GM19240 (cell line): ENCODE measurements around the gene AWAT2.

Experiments
- DNase-seq: peaks from one replicate; pipeline ENCODE4 v3.0.0; 2011; ENCODE audit warnings: low spot score; ENCODE audit not compliant: insufficient read length

AWAT2 gene

GRCh38 chrX:70049925-70050324 is at the start of gene AWAT2:
Gene AWAT2, minus strand, starts transcription at chrX:70049938. Its CDS starts 6 bp downstream, at chrX:70049932.
- DNase-seq: no peak

DNA sequence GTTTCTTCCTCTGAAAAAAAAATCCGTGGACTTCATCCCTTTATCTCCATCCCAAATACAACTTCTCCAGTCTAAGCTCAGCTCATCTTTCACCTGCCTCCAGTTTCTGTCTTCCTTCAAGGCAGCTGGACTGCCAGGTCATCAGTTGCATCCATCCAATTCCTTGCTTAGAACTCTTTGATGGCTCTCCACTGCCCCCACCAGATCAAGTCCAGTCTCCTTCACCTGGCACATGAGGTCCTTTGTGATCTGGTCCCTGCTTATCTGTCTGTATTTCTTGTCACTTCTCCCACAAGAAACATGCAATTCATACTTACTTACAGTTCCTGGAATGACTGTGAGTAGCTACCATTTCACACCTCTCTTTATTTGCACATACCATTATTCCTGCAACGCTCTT is 46.3 kb upstream of the AWAT2 start:
- no peak for DNase-seq

DNA sequence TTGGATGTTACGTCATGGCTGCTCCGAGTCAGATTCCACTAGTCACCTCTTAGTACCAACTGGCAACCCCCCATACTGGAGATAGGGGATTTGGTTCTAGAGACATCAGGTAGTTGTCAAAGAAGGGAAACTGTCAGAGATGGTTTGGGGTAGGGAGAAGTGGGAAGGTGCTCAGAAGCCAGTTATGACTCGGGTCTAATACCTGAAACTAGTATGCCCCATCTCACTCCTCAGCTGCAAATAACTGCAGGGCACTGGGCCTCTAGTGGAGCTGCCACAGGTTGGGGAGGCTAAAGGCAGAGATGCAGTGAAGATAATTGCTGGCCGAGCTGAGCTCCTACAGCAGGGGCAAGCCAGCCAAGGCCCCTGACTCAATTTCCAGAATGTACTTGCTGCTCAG is 42.5 kb upstream of the AWAT2 start:
- DNase-seq: no peak

GRCh38 chrX:70089604-70090297 is 40.0 kb upstream of the AWAT2 start:
- no peak for DNase-seq

GRCh38 chrX:70088751-70089150 is 39.0 kb upstream of the AWAT2 start:
- DNase-seq: no peak

GRCh38 chrX:70087857-70088630 is 38.3 kb upstream of the AWAT2 start:
- DNase-seq: no peak

DNA sequence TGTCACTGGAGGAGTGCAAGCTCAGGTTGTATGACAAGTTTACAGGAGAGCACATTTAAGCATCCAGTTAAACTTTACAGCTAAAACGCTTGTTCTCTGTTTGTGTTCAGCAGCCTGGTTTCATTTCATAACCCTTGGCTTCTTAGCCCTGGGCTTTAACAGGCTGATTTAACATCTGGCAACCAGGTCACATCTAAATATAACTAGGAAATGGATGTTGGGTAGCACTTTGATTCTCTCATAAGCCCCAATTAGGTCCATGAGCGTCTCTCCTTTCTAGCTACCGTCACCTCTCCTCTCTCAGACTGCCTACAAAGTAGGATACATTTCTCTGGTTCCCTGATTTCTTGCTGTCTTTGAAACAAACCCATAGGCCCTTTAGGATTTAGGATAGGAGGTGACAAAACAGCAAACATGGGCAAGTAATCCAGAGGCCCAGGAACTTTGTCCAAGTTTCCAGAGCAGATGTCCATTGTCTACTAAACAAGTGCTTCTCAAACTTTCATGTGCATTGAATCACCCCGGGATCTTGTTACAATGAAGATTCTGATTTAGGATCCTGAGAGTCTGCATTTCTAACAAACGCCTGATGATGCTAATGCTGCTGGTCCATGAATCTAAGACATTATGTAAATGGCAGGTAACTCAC is 35.0 kb upstream of the AWAT2 start:
- no peak for DNase-seq

GRCh38 chrX:70082723-70083122 is 33.0 kb upstream of the AWAT2 start:
- DNase-seq: no peak

DNA sequence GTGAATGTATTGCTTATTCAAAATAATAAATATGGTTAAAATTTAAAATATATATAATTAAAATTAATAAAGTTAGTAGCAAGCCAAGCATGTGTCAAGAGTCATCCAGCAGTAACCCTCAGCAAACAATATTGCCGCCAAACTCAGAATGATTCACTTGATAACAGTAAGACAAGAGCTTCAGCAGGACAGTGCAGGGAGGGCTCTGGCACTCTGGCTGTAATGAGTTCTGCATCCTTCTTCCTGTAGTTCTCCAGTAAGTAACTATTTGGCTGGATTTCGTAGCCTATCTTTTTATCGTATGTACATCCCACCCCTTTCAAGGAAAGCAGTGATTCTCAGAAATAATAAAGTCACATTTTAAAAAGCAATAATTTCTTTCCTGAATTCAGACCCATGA is 30.1 kb upstream of the AWAT2 start:
- DNase-seq: no peak

GRCh38 chrX:70079297-70079696 is 29.6 kb upstream of the AWAT2 start:
- no peak for DNase-seq

GRCh38 chrX:70066646-70067045 is 16.9 kb upstream of the AWAT2 start:
- DNase-seq: no peak

GRCh38 chrX:70062961-70063550 is 13.3 kb upstream of the AWAT2 start:
- DNase-seq: no peak

DNA sequence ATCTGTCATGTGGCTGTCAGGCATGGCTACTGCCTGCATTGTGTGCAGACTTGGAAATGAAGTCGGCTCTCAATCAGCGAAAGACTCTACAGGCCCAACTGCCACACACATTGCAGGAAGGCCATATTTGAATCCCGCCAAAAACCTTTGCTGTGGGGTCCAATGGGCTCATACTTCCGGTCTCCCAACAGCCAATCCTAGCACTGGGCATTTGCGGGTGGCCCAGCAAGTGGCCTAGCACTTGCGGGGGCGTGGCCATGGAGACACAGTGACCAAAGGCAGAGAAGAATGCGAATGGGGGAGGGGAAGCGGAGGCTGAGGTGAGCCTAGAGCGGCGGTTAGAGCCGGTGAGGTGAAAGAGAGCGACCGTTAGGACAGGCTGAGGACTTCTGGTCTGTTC is 12.3 kb upstream of the AWAT2 start, which contains the start of gene OTUD6A:
TSS of gene OTUD6A (plus strand) at position 382 of the 400 bp plus-strand sequence. CDS start 68 bp downstream, outside the sequence.
- no peak for DNase-seq

DNA sequence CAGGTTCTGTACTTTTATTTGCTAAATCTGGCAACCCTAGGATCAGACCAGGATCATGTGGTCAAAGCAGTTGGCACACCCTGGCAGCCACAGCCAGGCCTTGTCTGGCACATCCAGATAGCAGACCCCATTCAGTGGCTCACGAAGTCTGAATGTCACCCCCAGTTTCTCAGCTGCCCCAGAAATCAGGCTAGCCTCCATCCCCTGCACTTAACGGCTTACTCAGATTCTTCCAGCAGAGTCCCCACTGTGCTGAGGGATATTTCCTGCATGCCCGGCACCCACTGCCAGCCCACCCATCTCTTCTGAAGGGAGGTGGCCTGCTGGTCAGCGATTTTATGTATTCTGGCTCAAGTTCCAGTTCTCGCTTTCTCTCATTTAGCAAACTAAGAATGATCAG is 4.7 kb upstream of the AWAT2 start:
- no peak for DNase-seq

DNA sequence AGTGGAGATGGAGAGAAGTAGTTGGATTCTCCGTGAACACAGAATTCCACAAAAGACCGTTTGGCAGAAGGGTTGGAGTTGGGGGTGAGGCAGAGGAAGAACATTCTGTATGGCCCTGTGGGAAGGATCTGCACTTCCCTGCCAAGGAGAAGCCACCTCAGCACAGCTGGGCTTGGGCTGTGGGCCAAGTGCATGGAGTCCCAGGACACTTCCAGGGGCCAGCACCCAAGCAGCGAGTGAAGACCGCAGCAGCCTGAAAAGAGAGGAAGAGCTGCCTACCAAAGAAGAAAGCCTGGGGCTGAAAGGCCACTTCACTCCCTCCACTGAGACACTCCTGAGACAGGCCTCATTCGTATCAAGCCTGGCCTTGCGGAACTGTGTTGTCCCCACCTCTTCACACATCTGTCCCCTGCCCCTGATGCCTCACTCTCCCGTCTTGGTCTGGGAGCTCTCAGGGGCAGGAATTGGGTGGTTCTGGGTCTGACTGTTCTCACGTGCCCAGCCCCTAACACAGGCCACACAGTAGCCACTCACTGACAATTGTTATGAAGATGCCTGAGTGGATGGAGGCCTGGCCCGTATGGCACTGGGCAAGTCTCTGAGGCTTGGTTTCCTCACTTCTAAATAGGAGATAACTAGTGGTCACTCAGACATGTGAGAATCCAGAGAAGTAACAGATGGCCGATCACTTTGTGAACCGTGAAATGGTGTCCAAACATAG is 3.3 kb upstream of the AWAT2 start:
- DNase-seq: no peak

DNA sequence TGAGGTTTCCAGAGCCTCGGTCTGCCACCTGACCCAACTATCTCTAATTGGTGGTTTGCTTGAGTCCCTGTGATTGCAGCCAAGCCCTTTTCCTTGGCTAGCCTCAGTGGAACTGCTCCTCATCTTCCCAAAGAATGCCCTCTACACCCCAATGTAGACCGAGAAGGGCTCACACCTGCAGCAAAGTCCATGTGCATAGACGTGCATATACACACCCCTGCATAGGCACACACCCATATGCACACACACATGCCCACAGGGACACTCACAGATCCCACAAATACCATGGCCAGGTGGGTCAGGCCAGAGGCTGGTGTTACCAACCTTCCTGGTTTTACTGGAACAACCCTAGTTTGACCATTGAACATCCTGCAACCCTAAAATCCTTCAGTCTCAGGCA is 332 bp downstream of the AWAT2 start:
- DNase-seq: no peak

DNA sequence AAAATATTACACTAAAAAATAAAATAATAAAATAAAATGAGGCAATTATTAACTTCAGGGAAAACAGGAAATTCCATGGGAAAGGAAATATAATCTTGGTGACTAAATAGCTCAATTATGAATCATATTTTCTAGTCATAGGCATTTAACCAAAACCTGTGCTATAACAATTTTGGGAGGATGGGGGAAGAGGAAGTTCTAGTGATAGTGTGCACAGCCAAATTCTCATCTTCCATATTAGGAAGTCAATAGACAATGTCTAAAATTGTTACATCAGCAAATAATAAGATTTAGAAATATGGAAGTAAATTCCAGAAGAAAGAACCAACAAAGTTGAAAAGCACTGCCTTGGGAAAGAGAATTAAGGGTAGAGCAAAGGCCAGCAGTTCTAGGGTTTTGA is 2.8 kb downstream of the AWAT2 start:
- DNase-seq: no peak

- no peak for DNase-seq
These were observed 5.0 kb downstream of the AWAT2 start for GRCh38 chrX:70044541-70045245.

GRCh38 chrX:70043685-70044084 is 6.1 kb downstream of the AWAT2 start:
- DNase-seq: no peak
